WTC11 (cell line): ENCODE data around the gene RTN4RL1.

Source experiments
- CTCF ChIP-seq: fragments of 200-600 bp; IDR thresholded peaks from 2 replicates; pipeline ENCODE4 v1.8.0; 2022; ENCODE audit warnings: antibody characterized with exemption
- PREB ChIP-seq: sonication (generic); formaldehyde crosslinking; IDR thresholded peaks from 2 replicates; pipeline ENCODE4 v1.8.1; 2022; ENCODE audit warnings: mild to moderate bottlenecking, missing genetic modification reagents, moderate library complexity, borderline replicate concordance

GRCh38 chr17:1969712-1970111, 55.4 kb downstream of the RTN4RL1 start:
- TF ChIP-seq CTCF (no peak), PREB (CRISPR knock-in tag) (no peak)
